ENCODE data around the gene TENM4. TPM values are rescaled to one million over a fixed set of nuclear protein-coding genes. Genes with fewer than 3 reads are reported as not detected.

Gene TENM4
- total and polyA plus RNA-seq, 4 donors = 0.02 to 0.33 (median 0.14) TPM

GRCh38 chr11:79047980-79048379, 392.9 kb downstream of the TENM4 start:
- H3K36me3 ChIP-seq (ENCODE audit: control insufficient read depth in 4 of 4, insufficient read depth in 3 of 4, low read depth in 1 of 4, low read length in 3 of 4) = no peaks in the 10 kb centered on the region
- WGBS = 91% methylated on average over 1 of the region's 1 CpG
- H3K4me3 ChIP-seq (ENCODE audit: low read depth in 1 of 3, low read length in 3 of 3) = no peak overlapping the region
- no peaks in the 10 kb centered on the region for H3K27me3 ChIP-seq (ENCODE audit: control insufficient read depth in 4 of 4, insufficient read depth in 4 of 4, low read length in 3 of 4)
- TF ChIP-seq FOXA2 (IDR thresholded peaks at IDR 0.05) (no peak), ATF3 (IDR thresholded peaks at IDR 0.05) (no peak), SP1 (IDR thresholded peaks at IDR 0.05) (no peak), RAD21 (IDR thresholded peaks at IDR 0.05) (no peak), MAX (IDR thresholded peaks at IDR 0.05) (no peak), ZBTB33 (IDR thresholded peaks at IDR 0.05) (no peak), HNF4G (IDR thresholded peaks at IDR 0.05) (no peak), JUND (IDR thresholded peaks at IDR 0.05) (no peak), TAF1 (conservative IDR thresholded peaks at IDR 0.05) (no peak), NR2F2 (IDR thresholded peaks at IDR 0.05) (no peak)
- no peak overlapping the region for H3K27ac ChIP-seq (ENCODE audit: low read depth in 1 of 2, low read length in 2 of 2)
- no peak overlapping the region for H3K9ac ChIP-seq (ENCODE audit: low read depth in 1 of 2, low read length in 2 of 2)
- peaks cover 5 to 46% (median 25%) of the 10 kb centered on the region in 4 donors for H3K4me1 ChIP-seq (ENCODE audit: control insufficient read depth in 4 of 4, insufficient read depth in 4 of 4, low read length in 3 of 4)
- no peak for DNase-seq (ENCODE audit: low spot score)
- no peaks in the 10 kb centered on the region for H3K9me3 ChIP-seq (ENCODE audit: control insufficient read depth in 4 of 4, low read length in 3 of 4)

- Histone ChIP-seq H3K9ac (ENCODE audit: low read depth in 1 of 2, low read length in 2 of 2) (no peak overlapping the region), H3K36me3 (ENCODE audit: control insufficient read depth in 4 of 4, insufficient read depth in 3 of 4, low read depth in 1 of 4, low read length in 3 of 4) (no peaks in the 10 kb centered on the region), H3K9me3 (ENCODE audit: control insufficient read depth in 4 of 4, low read length in 3 of 4) (no peaks in the 10 kb centered on the region), H3K4me1 (ENCODE audit: control insufficient read depth in 4 of 4, insufficient read depth in 4 of 4, low read length in 3 of 4) (peaks cover 5 to 46% (median 25%) of the 10 kb centered on the region in 4 donors), H3K4me3 (ENCODE audit: low read depth in 1 of 3, low read length in 3 of 3) (no peak overlapping the region), H3K27me3 (ENCODE audit: control insufficient read depth in 4 of 4, insufficient read depth in 4 of 4, low read length in 3 of 4) (no peaks in the 10 kb centered on the region), H3K27ac (ENCODE audit: low read depth in 1 of 2, low read length in 2 of 2) (no peak overlapping the region)
- WGBS = 90% methylated on average over 7 of the region's 7 CpGs
- no peak for TF ChIP-seq CTCF (IDR thresholded peaks at IDR 0.05; ENCODE audit: low read depth, low read length, missing input control)
- no peak for TF ChIP-seq RXRA (IDR thresholded peaks at IDR 0.05)
- TF ChIP-seq EGR1 (IDR thresholded peaks at IDR 0.05; ENCODE audit: low read depth in 2 of 2) = no peak
- no peak for TF ChIP-seq REST (IDR thresholded peaks at IDR 0.05)
- no peak for TF ChIP-seq FOXA2 (IDR thresholded peaks at IDR 0.05)
- no peak for TF ChIP-seq TAF1 (conservative IDR thresholded peaks at IDR 0.05)
- TF ChIP-seq HNF4G (IDR thresholded peaks at IDR 0.05) = no peak
- TF ChIP-seq FOXA1 (IDR thresholded peaks at IDR 0.05) = no peak
- no peak for DNase-seq (ENCODE audit: low spot score)
These were observed 393.5 kb downstream of the TENM4 start for GRCh38 chr11:79047321-79047720.
